HepG2 (cell line): ENCODE data around the gene SQOR. TPM values are rescaled to one million over a fixed set of nuclear protein-coding genes. Genes with fewer than 3 reads are reported as not detected.

Experiments
- ATAC-seq: fragments of 200-7000 bp; cut with Tn5 transposase; 3 replicates; pipeline ENCODE4 v1.9.1; 2020; ENCODE audit warnings: mild to moderate bottlenecking, moderate library complexity
- Bru-seq: library from RNA; stranded (reverse); fragments of 400-500 nt; gene quantifications from one replicate; lab custom pipeline; 2021; lab: Mats Ljungman, UMichigan
- BruChase-seq, 2 experiments: library from RNA; stranded (reverse); fragments of 400-500 nt; gene quantifications; one replicate each; lab custom pipeline; 2021; lab: Mats Ljungman, UMichigan
- BruUV-seq: library from RNA; stranded (reverse); fragments of 400-500 nt; replicated peaks from 2 replicates; lab custom pipeline; 2021; lab: Mats Ljungman, UMichigan
- CTCF ChIA-PET: fragments of 300-600 bp; formaldehyde crosslinking; extraction: SDS; loops from one replicate; lab custom pipeline; 2021; ENCODE audit warnings: low total read pairs, inconsistent platforms, low intra/inter-chr PET ratio; lab: Yijun Ruan, JAX
- POLR2A ChIA-PET: fragments of 350-600 bp; sonication (Branson Sonifier 250); formaldehyde crosslinking; loops from one replicate; lab custom pipeline; 2020; ENCODE audit warnings: antibody characterized with exemption, inconsistent platforms; lab: Yijun Ruan, JAX
- DNase-seq: peaks from one replicate; pipeline ENCODE4 v3.0.0-alpha.2; 2015; ENCODE audit warnings: low spot score
- FAIRE-seq: peaks from 3 replicates; lab custom pipeline; 2011; peaks lifted over from hg19 to GRCh38; lab: Jason Lieb, UNC
- H2AFZ ChIP-seq: one replicate; pipeline ENCODE4 v1.6.1; 2011; ENCODE audit warnings: low read length, inconsistent platforms
- H3K27ac ChIP-seq: fragments of 300-600 bp; 3 replicates; pipeline ENCODE4 v1.8.0; 2011; ENCODE audit warnings: mixed run types, mild to moderate bottlenecking, mixed read lengths, low read length, inconsistent platforms; ENCODE audit not compliant: insufficient read depth; ENCODE audit errors: extremely low read length
- H3K27me3 ChIP-seq, 2 experiments: fragments of 200-600 bp in 1 of 2; 2 replicates in 1 of 2; 3 replicates in 1 of 2; pipeline versions ENCODE4 v1.6.0 to v1.8.0; 2011; ENCODE audit warnings: low read length in 2 of 2, mild to moderate bottlenecking in 2 of 2, moderate library complexity in 2 of 2, inconsistent platforms in 1 of 2; ENCODE audit not compliant: insufficient read depth in 2 of 2, control insufficient read depth in 1 of 2
- H3K36me3 ChIP-seq, 2 experiments: fragments of 200-600 bp in 1 of 2; replicated peaks in 1 of 2; 2 replicates in 1 of 2; 3 replicates in 1 of 2; pipeline versions ENCODE4 v1.5.1 to v1.8.0; 2011; ENCODE audit warnings: low read length in 2 of 2, inconsistent platforms in 1 of 2; ENCODE audit not compliant: insufficient read depth in 2 of 2, control insufficient read depth in 1 of 2
- H3K4me1 ChIP-seq: 2 replicates; pipeline ENCODE4 v1.5.1; 2012; ENCODE audit warnings: low read length, inconsistent platforms; ENCODE audit not compliant: insufficient read depth
- H3K4me2 ChIP-seq: 2 replicates; pipeline ENCODE4 v1.6.0; 2011; ENCODE audit warnings: low read depth, low read length, inconsistent platforms
- H3K4me3 ChIP-seq, 3 experiments: fragments of 200-600 bp in 1 of 3; sonication (generic), shearing (Covaris generic) in 1 of 3; replicated peaks in 1 of 3; 2 replicates each; pipeline ENCODE4 v1.5.1; 2011 to 2016; ENCODE audit warnings: low read length in 3 of 3, inconsistent platforms in 2 of 3, low read depth in 2 of 3, mild to moderate bottlenecking in 2 of 3, control low read depth in 1 of 3, mixed read lengths in 1 of 3; ENCODE audit not compliant: insufficient read depth in 1 of 3
- H3K79me2 ChIP-seq: one replicate; pipeline ENCODE4 v1.6.1; 2011; ENCODE audit warnings: low read length, inconsistent platforms; ENCODE audit not compliant: insufficient read depth
- H3K9ac ChIP-seq: 2 replicates; pipeline ENCODE4 v1.6.0; 2011; ENCODE audit warnings: mild to moderate bottlenecking, low read depth, low read length, inconsistent platforms; ENCODE audit not compliant: insufficient read depth
- H3K9me3 ChIP-seq: 2 replicates; pipeline ENCODE4 v1.5.1; 2012; ENCODE audit warnings: mild to moderate bottlenecking, low read length
- H4K20me1 ChIP-seq: 2 replicates; pipeline ENCODE4 v1.6.0; 2011; ENCODE audit warnings: inconsistent platforms, mild to moderate bottlenecking, low read length, moderate library complexity; ENCODE audit not compliant: insufficient read depth
- ETV5 ChIP-seq: IDR thresholded peaks from 2 replicates; pipeline ENCODE4 v1.6.1; 2018; ENCODE audit warnings: missing biosample characterization, missing genetic modification reagents, inconsistent platforms, borderline replicate concordance
- KDM4B ChIP-seq: sonication (generic); formaldehyde crosslinking; IDR thresholded peaks from 2 replicates; pipeline ENCODE4 v1.4.0; 2020; ENCODE audit warnings: missing genetic modification reagents
- YEATS2 ChIP-seq: sonication (generic); formaldehyde crosslinking; IDR thresholded peaks from 2 replicates; pipeline ENCODE4 v1.4.0; 2020; ENCODE audit warnings: missing genetic modification reagents, borderline replicate concordance
- ZNF574 ChIP-seq: sonication (generic); formaldehyde crosslinking; IDR thresholded peaks from 2 replicates; pipeline ENCODE4 v1.4.0; 2020; ENCODE audit warnings: missing genetic modification reagents
- ZNF615 ChIP-seq: sonication (generic); formaldehyde crosslinking; IDR thresholded peaks from 2 replicates; pipeline ENCODE4 v1.5.0; 2020; ENCODE audit warnings: mild to moderate bottlenecking, missing genetic modification reagents, borderline replicate concordance
- WGBS: methylation state at CpG from one replicate; pipeline ENCODE4 v1.1.6; 2017; ENCODE audit warnings: low lambda C conversion rate; 5-methylcytosine and 5-hydroxymethylcytosine counted together
- in situ Hi-C: cut with HindIII; loops from 2 replicates; pipeline ENCODE4 v1.10.0; 2017; ENCODE audit warnings: low pct_unique_long_range_greater_than_20kb; ENCODE audit not compliant: extremely low pct_ligation_motif_present
- intact Hi-C: fragments of 100-400 bp; cut with micrococcal nuclease; formaldehyde crosslinking; loops from one replicate; pipeline ENCODE4 v1.10.0; 2022; ENCODE audit not compliant: unreplicated experiment
- long read RNA-seq, 2 experiments: library from RNA in 1 of 2; library from polyadenylated mRNA in 1 of 2; stranded (forward) in 1 of 2; unstranded in 1 of 2; transcript quantifications; one replicate each; pipeline ENCODE4 v2.0.0, GENCODE V29; 2019 to 2022
- polyA minus RNA-seq, 3 experiments: library from RNA; depleted of rRNA, polyadenylated mRNA; stranded (reverse); fragments of >200 nt; gene quantifications; 2 replicates each; pipeline ENCODE4 v1.2.3, GENCODE V29; 2011; ENCODE audit warnings: low replicate concordance in 1 of 3
- polyA plus RNA-seq, 8 experiments: library from polyadenylated mRNA; depleted of rRNA in 3 of 8; stranded (reverse) in 7 of 8; unstranded in 1 of 8; fragments of >200 nt; fragmentation: Illumina TruSeq in 4 of 8; extraction: Trizol in 4 of 8; gene quantifications; 2 replicates each; pipeline versions ENCODE4 v1.2.1 to v1.2.3, GENCODE V29; 2011 to 2016; ENCODE audit warnings: low read depth in 4 of 8, missing spikeins in 1 of 8, mixed read lengths in 1 of 8; ENCODE audit not compliant: insufficient read depth in 1 of 8
- total RNA-seq, 5 experiments: library from RNA; depleted of rRNA; stranded (reverse); fragments of >200 nt; fragmentation: Illumina TruSeq; extraction: Trizol; gene quantifications; 2 replicates each; pipeline ENCODE4 v1.2.3, GENCODE V29; 2016; ENCODE audit warnings: low read depth in 1 of 5

The SQOR gene
- 19.4 and 25.9 TPM in 2 replicates for total RNA-seq (2016; rRNA removed; fragmentation: Illumina TruSeq; extraction: Trizol)
- 14.8 and 16.6 TPM in 2 replicates for total RNA-seq (2016; cell fraction: cytosol; rRNA removed; fragmentation: Illumina TruSeq; extraction: Trizol; ENCODE audit: low read depth)
- total RNA-seq (2016; cell fraction: insoluble cytoplasmic fraction; rRNA removed; fragmentation: Illumina TruSeq; extraction: Trizol): 19.9 and 25.8 TPM in 2 replicates
- 20.2 and 21.7 TPM in 2 replicates for total RNA-seq (2016; cell fraction: membrane; rRNA removed; fragmentation: Illumina TruSeq; extraction: Trizol)
- total RNA-seq (2016; cell fraction: nucleus; rRNA removed; fragmentation: Illumina TruSeq; extraction: Trizol): 7.5 and 8.5 TPM in 2 replicates
- polyA plus RNA-seq (2011; rRNA removed): 17.5 and 19.3 TPM in 2 replicates
- 15.4 and 18.8 TPM in 2 replicates for polyA plus RNA-seq (2011; cell fraction: cytosol; rRNA removed)
- 7.0 and 7.3 TPM in 2 replicates for polyA plus RNA-seq (2011; cell fraction: nucleus; rRNA removed)
- polyA plus RNA-seq (2012): 7.7 and 8.6 TPM in 2 replicates
- polyA plus RNA-seq (2016; cell fraction: cytosol; fragmentation: Illumina TruSeq; extraction: Trizol; ENCODE audit: low read depth): 13.3 and 13.9 TPM in 2 replicates
- 20.1 and 20.6 TPM in 2 replicates for polyA plus RNA-seq (2016; cell fraction: insoluble cytoplasmic fraction; fragmentation: Illumina TruSeq; extraction: Trizol; ENCODE audit: low read depth)
- 15.0 and 15.1 TPM in 2 replicates for polyA plus RNA-seq (2016; cell fraction: membrane; fragmentation: Illumina TruSeq; extraction: Trizol; ENCODE audit: low read depth)
- polyA plus RNA-seq (2016; cell fraction: nucleus; fragmentation: Illumina TruSeq; extraction: Trizol; ENCODE audit: insufficient read depth, low read depth): 7.2 and 10.5 TPM in 2 replicates
- 17.0 and 23.7 TPM in 2 replicates for polyA minus RNA-seq (2011; rRNA and poly(A)+ RNA removed; ENCODE audit: low replicate concordance)
- 8.4 and 13.7 TPM in 2 replicates for polyA minus RNA-seq (2011; cell fraction: cytosol; rRNA and poly(A)+ RNA removed)
- polyA minus RNA-seq (2011; cell fraction: nucleus; rRNA and poly(A)+ RNA removed): 8.0 and 12.3 TPM in 2 replicates
- percentile 45 among the genes with signal in this experiment for Bru-seq, nascent RNA
- percentile 47 among the genes with signal in this experiment for BruChase-seq, experiment 1, labeled RNA remaining after a 6-hour chase
- percentile 41 among the genes with signal in this experiment for BruChase-seq, experiment 2, labeled RNA remaining after a 2-hour chase
- long read RNA-seq, experiment 1, transcript SQOR-201 (10 exons, 2,003 nt): major isoform, 22 of 28 reads
- long read RNA-seq, experiment 1, partial matches to known transcripts: 2 of 28 reads
- long read RNA-seq, experiment 1, other reads (novel, unspliced or antisense): 4 of 28 reads
- long read RNA-seq, experiment 2, transcript SQOR-201 (10 exons, 2,003 nt): major isoform, 17 of 37 reads
- long read RNA-seq, experiment 2, partial matches to known transcripts: 12 of 37 reads
- long read RNA-seq, experiment 2, other reads (novel, unspliced or antisense): 8 of 37 reads

GRCh38 chr15:45634432-45635190 lies at the start of gene SQOR:
Gene SQOR (plus strand): TSS chr15:45635029. CDS start chr15:45658924, 23,895 bp downstream.
- Histone ChIP-seq H3K9ac (peak within 1 kb of the TSS; percentile 70), H3K4me2 (peak within 1 kb of the TSS; percentile 80), H3K9me3 (no peaks in the 10 kb centered on the region), H3K27ac (peak within 1 kb of the TSS; percentile 61), H3K36me3 (no peaks in the 10 kb centered on the region), H3K79me2 (no peaks in the 10 kb centered on the region), H3K4me1 (peaks cover 27% of the 10 kb centered on the region), H2AFZ (peak within 1 kb of the TSS; percentile 31), H3K4me3 (peak within 1 kb of the TSS; percentile 72 to 90 (median 89)), H4K20me1 (no peaks in the 10 kb centered on the region), H3K27me3 (no peaks in the 10 kb centered on the region; a peak in 1 of 5 replicates)
- CTCF ChIA-PET: interaction anchor here (0.9 kb wide), 1 partner anchor 71 kb away, joined by 3 read pairs; no protein-coding TSS in a partner anchor
- POLR2A ChIA-PET: interaction anchor here (0.7 to 2.4 kb wide), 3 partner anchors 14 to 48 kb away, joined by 3 to 14 read pairs (median 3); partner anchors contain the start of gene BLOC1S6
- DNase-seq: peak; percentile 68
- peak; percentile 88 for ATAC-seq
- peak; percentile 47 for FAIRE-seq
- TSS peak; percentile 60 for BruUV-seq
- in situ Hi-C loops (no loop called here), intact Hi-C loops (loop anchor here (1.0 to 10.0 kb wide), 3 partner anchors 50 to 163 kb away; partner anchors contain the start of gene BLOC1S6)
- WGBS: 0% methylated on average over 8 of the region's 53 CpGs
- TF ChIP-seq ZNF574 (CRISPR knock-in tag) (peak; percentile 77), YEATS2 (CRISPR knock-in tag) (peak; percentile 63), KDM4B (CRISPR knock-in tag) (peak; percentile 83; the same call in 1 of the 2 replicates), ETV5 (peak; percentile 76), ZNF615 (CRISPR knock-in tag) (no peak)
